Liver (tissue), 9 donors: Measurements from ENCODE around the gene LLGL2. TPM values are rescaled to one million over a fixed set of nuclear protein-coding genes. Genes with fewer than 3 reads are reported as not detected.

ENCODE experiments used
- DNase-seq: peaks from one replicate; pipeline ENCODE4 v3.0.0-alpha.2; 2017; ENCODE audit warnings: low spot score
- H3K27ac ChIP-seq, 2 donors: one replicate each; pipeline ENCODE4 v1.7.0; 2013; ENCODE audit warnings: inconsistent platforms in 2 of 2, low read length in 2 of 2, control low read depth in 1 of 2, low read depth in 1 of 2, mild to moderate bottlenecking in 1 of 2
- H3K27me3 ChIP-seq, 4 donors: one replicate each; pipeline versions ENCODE4 v1.6.1 to v1.7.0; 2013; ENCODE audit warnings: low read length in 3 of 4, inconsistent platforms in 1 of 4, mild to moderate bottlenecking in 1 of 4, moderate library complexity in 1 of 4; ENCODE audit not compliant: control insufficient read depth in 4 of 4, insufficient read depth in 4 of 4
- H3K36me3 ChIP-seq, 4 donors: one replicate each; pipeline versions ENCODE4 v1.6.1 to v1.7.0; 2013; ENCODE audit warnings: low read length in 3 of 4, mild to moderate bottlenecking in 3 of 4, low read depth in 1 of 4, moderate library complexity in 1 of 4; ENCODE audit not compliant: control insufficient read depth in 4 of 4, insufficient read depth in 3 of 4
- H3K4me1 ChIP-seq, 4 donors: one replicate each; pipeline versions ENCODE4 v1.6.1 to v1.7.0; 2013; ENCODE audit warnings: low read length in 3 of 4, mild to moderate bottlenecking in 3 of 4, moderate library complexity in 1 of 4; ENCODE audit not compliant: control insufficient read depth in 4 of 4, insufficient read depth in 4 of 4
- H3K4me3 ChIP-seq, 3 donors: one replicate each; pipeline versions ENCODE4 v1.6.1 to v1.7.0; 2013; ENCODE audit warnings: low read length in 3 of 3, control low read depth in 1 of 3, low read depth in 1 of 3, mild to moderate bottlenecking in 1 of 3
- H3K9ac ChIP-seq, 2 donors: one replicate each; pipeline ENCODE4 v1.7.0; 2013; ENCODE audit warnings: low read length in 2 of 2, mild to moderate bottlenecking in 2 of 2, moderate library complexity in 2 of 2, control low read depth in 1 of 2, low read depth in 1 of 2
- H3K9me3 ChIP-seq, 4 donors: one replicate each; pipeline versions ENCODE4 v1.6.1 to v1.7.0; 2013; ENCODE audit warnings: low read length in 3 of 4; ENCODE audit not compliant: control insufficient read depth in 4 of 4
- EGR1 ChIP-seq, 2 donors: IDR thresholded peaks; 2 replicates each; pipeline ENCODE4 v1.6.1; 2016 to 2018; ENCODE audit warnings: antibody characterized with exemption in 2 of 2, low read depth in 2 of 2
- FOXA2 ChIP-seq: IDR thresholded peaks from 2 replicates; pipeline ENCODE4 v1.6.1; 2016; ENCODE audit warnings: antibody characterized with exemption
- GABPA ChIP-seq, 2 donors: IDR thresholded peaks in 1 of 2; conservative IDR thresholded peaks in 1 of 2; 2 replicates each; pipeline ENCODE4 v1.6.1; 2016; ENCODE audit warnings: antibody characterized with exemption in 2 of 2, mild to moderate bottlenecking in 1 of 2, moderate library complexity in 1 of 2
- HNF4A ChIP-seq, 2 donors: conservative IDR thresholded peaks; 2 replicates each; pipeline ENCODE4 v1.6.1; 2016; ENCODE audit warnings: antibody characterized with exemption in 2 of 2, mild to moderate bottlenecking in 2 of 2
- HNF4G ChIP-seq: IDR thresholded peaks from 2 replicates; pipeline ENCODE4 v1.6.1; 2016; ENCODE audit warnings: antibody characterized with exemption
- JUND ChIP-seq, 2 donors: IDR thresholded peaks; 2 replicates each; pipeline ENCODE4 v1.6.1; 2016; ENCODE audit warnings: antibody characterized with exemption in 2 of 2
- RAD21 ChIP-seq, 2 donors: IDR thresholded peaks; 2 replicates each; pipeline ENCODE4 v1.6.1; 2016; ENCODE audit warnings: antibody characterized with exemption in 2 of 2, mild to moderate bottlenecking in 2 of 2
- SP1 ChIP-seq: IDR thresholded peaks from 2 replicates; pipeline ENCODE4 v1.6.1; 2018; ENCODE audit warnings: antibody characterized with exemption, mild to moderate bottlenecking
- YY1 ChIP-seq: IDR thresholded peaks from 2 replicates; pipeline ENCODE4 v1.6.1; 2016; ENCODE audit warnings: antibody characterized with exemption, mild to moderate bottlenecking
- WGBS: extraction: QIAGEN DNeasy Blood & Tissue Kit; methylation state at CpG from one replicate; pipeline ENCODE4 v1.1.7; 2013; 5-methylcytosine and 5-hydroxymethylcytosine counted together
- polyA plus RNA-seq, 2 donors: library from polyadenylated mRNA; stranded (reverse) in 1 of 2; unstranded in 1 of 2; fragments of 200-250 nt in 1 of 2; fragments of >200 nt in 1 of 2; fragmentation: Nextera tagmentation in 1 of 2; extraction: Ambion mirVana in 1 of 2; gene quantifications; one replicate each; pipeline versions ENCODE4 v1.2.1 to v1.2.3, GENCODE V29; 2013 to 2015
- total RNA-seq, 2 donors: library from RNA; depleted of rRNA; stranded (reverse); fragments of >200 nt; gene quantifications; one replicate each; pipeline ENCODE4 v1.2.3, GENCODE V29; 2014
- TF ChIP-seq, protein P1 (sequence below): IDR thresholded peaks from 2 replicates; pipeline ENCODE4 v1.6.1; 2016; ENCODE audit warnings: antibody characterized with exemption
- TF ChIP-seq, protein P2 (sequence below): IDR thresholded peaks from 2 replicates; pipeline ENCODE4 v1.6.1; 2016; ENCODE audit warnings: antibody characterized with exemption
- TF ChIP-seq, protein P3 (sequence below): fragments of 150-350 bp; IDR thresholded peaks from 2 replicates; pipeline ENCODE4 v1.5.1; 2017; ENCODE audit warnings: improper control_type of control experiment, low read depth, low read length; ENCODE audit not compliant: missing input control
- TF ChIP-seq, protein P4 (sequence below): IDR thresholded peaks from 2 replicates; pipeline ENCODE4 v1.6.1; 2016; ENCODE audit warnings: antibody characterized with exemption, mild to moderate bottlenecking
- TF ChIP-seq, protein P5 (sequence below): IDR thresholded peaks from 2 replicates; pipeline ENCODE4 v1.6.1; 2016; ENCODE audit warnings: antibody characterized with exemption
- donor health status: healthy.
- donor health status: healthy.
- donor health status: healthy.
- donor health status: healthy.
- donor health status: healthy.

LLGL2 gene
- total and polyA plus RNA-seq, 4 donors, result 23.2 to 69.6 (median 38.5) TPM

DNA sequence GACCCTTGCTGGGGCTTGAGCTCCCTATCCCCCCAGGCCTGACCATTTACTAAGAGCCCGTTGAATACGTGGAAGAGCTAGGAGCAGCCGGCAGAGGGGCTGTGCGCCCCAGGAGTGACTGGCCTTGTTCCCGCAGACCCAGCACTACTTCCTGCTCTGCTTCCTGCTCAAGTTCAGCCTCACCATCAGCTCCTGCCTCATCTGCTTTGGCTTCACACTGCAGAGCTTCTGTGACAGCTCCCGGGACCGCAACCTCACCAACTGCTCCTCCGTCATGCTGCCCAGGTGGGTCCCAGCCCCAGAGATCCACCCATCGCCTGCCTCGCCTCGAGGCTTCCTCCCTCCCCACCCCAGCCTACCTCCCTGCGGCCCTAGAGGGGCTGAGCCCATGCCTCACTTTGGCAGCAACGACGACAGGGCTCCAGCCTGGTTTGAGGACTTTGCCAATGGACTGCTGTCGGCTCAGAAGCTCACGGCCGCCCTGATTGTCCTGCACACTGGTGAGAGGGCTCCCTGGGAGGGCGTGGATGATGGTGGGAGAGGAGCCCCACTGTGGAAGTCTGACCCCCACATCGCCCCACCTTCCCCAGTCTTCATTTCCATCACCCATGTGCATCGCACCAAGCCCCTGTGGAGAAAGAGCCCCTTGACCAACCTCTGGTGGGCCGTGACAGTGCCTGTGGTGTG, 27.3 kb upstream of the LLGL2 start (continued):
- TF ChIP-seq, protein P1, sequence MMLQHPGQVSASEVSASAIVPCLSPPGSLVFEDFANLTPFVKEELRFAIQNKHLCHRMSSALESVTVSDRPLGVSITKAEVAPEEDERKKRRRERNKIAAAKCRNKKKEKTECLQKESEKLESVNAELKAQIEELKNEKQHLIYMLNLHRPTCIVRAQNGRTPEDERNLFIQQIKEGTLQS, result no peak

DNA sequence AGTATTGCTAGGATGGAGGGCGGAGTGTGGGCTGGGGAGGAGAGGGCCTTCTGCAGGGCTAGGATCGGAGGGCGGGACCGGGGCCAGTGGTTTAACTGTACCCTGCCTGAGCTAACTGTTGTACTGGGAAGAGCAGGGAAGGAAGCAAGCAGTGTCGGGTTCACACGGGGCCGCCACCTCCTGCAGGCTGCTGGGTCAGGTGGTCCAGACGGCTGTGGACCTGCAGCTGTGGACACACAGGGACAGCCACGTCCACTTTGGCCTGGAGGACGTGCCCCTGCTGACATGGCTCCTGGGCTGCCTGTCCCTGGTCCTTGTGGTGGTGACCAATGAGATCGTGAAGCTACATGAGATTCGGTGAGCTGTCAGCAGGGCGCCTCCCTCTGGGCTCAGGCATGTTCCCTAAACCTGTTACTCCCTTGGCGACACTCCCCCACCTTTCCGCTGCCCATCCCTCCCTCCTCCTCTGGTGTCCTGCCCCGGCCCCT, 26.7 kb upstream of the LLGL2 start:
- H3K9ac ChIP-seq, result no peak overlapping the region

More for the DNA sequence above, 26.7 kb upstream of the LLGL2 start:
- 68% methylated on average over 16 of the region's 16 CpGs for WGBS
- TF ChIP-seq FOXA2, result no peak
- no peak for TF ChIP-seq YY1
- no peak for TF ChIP-seq RAD21 (IDR thresholded peaks at IDR 0.05)
- TF ChIP-seq GABPA (IDR thresholded peaks at IDR 0.05 in 1 of 2, conservative IDR thresholded peaks at IDR 0.05 in 1 of 2), result no peak
- no peak for TF ChIP-seq JUND (IDR thresholded peaks at IDR 0.05)
- TF ChIP-seq SP1, result no peak
- no peak for TF ChIP-seq EGR1 (IDR thresholded peaks at IDR 0.05; ENCODE audit: low read depth in 2 of 2)
- no peak for TF ChIP-seq HNF4A (conservative IDR thresholded peaks at IDR 0.05)
- TF ChIP-seq, protein P2, sequence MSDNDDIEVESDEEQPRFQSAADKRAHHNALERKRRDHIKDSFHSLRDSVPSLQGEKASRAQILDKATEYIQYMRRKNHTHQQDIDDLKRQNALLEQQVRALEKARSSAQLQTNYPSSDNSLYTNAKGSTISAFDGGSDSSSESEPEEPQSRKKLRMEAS, result no peak
- TF ChIP-seq, protein P3, sequence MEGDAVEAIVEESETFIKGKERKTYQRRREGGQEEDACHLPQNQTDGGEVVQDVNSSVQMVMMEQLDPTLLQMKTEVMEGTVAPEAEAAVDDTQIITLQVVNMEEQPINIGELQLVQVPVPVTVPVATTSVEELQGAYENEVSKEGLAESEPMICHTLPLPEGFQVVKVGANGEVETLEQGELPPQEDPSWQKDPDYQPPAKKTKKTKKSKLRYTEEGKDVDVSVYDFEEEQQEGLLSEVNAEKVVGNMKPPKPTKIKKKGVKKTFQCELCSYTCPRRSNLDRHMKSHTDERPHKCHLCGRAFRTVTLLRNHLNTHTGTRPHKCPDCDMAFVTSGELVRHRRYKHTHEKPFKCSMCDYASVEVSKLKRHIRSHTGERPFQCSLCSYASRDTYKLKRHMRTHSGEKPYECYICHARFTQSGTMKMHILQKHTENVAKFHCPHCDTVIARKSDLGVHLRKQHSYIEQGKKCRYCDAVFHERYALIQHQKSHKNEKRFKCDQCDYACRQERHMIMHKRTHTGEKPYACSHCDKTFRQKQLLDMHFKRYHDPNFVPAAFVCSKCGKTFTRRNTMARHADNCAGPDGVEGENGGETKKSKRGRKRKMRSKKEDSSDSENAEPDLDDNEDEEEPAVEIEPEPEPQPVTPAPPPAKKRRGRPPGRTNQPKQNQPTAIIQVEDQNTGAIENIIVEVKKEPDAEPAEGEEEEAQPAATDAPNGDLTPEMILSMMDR, result no peak
- TF ChIP-seq HNF4G, result no peak
- TF ChIP-seq, protein P4, sequence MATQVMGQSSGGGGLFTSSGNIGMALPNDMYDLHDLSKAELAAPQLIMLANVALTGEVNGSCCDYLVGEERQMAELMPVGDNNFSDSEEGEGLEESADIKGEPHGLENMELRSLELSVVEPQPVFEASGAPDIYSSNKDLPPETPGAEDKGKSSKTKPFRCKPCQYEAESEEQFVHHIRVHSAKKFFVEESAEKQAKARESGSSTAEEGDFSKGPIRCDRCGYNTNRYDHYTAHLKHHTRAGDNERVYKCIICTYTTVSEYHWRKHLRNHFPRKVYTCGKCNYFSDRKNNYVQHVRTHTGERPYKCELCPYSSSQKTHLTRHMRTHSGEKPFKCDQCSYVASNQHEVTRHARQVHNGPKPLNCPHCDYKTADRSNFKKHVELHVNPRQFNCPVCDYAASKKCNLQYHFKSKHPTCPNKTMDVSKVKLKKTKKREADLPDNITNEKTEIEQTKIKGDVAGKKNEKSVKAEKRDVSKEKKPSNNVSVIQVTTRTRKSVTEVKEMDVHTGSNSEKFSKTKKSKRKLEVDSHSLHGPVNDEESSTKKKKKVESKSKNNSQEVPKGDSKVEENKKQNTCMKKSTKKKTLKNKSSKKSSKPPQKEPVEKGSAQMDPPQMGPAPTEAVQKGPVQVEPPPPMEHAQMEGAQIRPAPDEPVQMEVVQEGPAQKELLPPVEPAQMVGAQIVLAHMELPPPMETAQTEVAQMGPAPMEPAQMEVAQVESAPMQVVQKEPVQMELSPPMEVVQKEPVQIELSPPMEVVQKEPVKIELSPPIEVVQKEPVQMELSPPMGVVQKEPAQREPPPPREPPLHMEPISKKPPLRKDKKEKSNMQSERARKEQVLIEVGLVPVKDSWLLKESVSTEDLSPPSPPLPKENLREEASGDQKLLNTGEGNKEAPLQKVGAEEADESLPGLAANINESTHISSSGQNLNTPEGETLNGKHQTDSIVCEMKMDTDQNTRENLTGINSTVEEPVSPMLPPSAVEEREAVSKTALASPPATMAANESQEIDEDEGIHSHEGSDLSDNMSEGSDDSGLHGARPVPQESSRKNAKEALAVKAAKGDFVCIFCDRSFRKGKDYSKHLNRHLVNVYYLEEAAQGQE, result no peak
- TF ChIP-seq, protein P5, sequence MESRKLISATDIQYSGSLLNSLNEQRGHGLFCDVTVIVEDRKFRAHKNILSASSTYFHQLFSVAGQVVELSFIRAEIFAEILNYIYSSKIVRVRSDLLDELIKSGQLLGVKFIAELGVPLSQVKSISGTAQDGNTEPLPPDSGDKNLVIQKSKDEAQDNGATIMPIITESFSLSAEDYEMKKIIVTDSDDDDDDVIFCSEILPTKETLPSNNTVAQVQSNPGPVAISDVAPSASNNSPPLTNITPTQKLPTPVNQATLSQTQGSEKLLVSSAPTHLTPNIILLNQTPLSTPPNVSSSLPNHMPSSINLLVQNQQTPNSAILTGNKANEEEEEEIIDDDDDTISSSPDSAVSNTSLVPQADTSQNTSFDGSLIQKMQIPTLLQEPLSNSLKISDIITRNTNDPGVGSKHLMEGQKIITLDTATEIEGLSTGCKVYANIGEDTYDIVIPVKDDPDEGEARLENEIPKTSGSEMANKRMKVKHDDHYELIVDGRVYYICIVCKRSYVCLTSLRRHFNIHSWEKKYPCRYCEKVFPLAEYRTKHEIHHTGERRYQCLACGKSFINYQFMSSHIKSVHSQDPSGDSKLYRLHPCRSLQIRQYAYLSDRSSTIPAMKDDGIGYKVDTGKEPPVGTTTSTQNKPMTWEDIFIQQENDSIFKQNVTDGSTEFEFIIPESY, result no peak
- H3K27ac ChIP-seq, result no peak overlapping the region
- peaks cover 7 to 57% (median 25%) of the 10 kb centered on the region in 4 donors for H3K36me3 ChIP-seq
- H3K4me1 ChIP-seq, result peaks cover under 1 to 11% (median 5%) of the 10 kb centered on the region in 4 donors
- no peaks in the 10 kb centered on the region for H3K27me3 ChIP-seq
- H3K9me3 ChIP-seq, result no peaks in the 10 kb centered on the region
- DNase-seq, result no peak
- no peak overlapping the region for H3K4me3 ChIP-seq
